HG02588 (cell line): ENCODE measurements around the gene PRKAR2A.
"Not testable (repeated sequence)": the region's sequence is repeated elsewhere in the genome, so short reads cannot be mapped to it uniquely, and the experiment has no call there.

Experiments
- ATAC-seq: cut with Tn5 transposase; IDR thresholded peaks from one replicate; pipeline ENCODE4 v1.9.1; 2021; ENCODE audit warnings: mild to moderate bottlenecking, moderate library complexity; ENCODE audit not compliant: unreplicated experiment

The PRKAR2A gene

GRCh38 chr3:48837163-48837562 is 10.5 kb downstream of the PRKAR2A start:
- ATAC-seq: no peak

GRCh38 chr3:48835650-48836366 is 11.9 kb downstream of the PRKAR2A start:
- no peak for ATAC-seq

- ATAC-seq: no peak
Observed at GRCh38 chr3:48832684-48833083, 15.0 kb downstream of the PRKAR2A start.

- no peak for ATAC-seq
Observed at GRCh38 chr3:48830715-48831114, 17.0 kb downstream of the PRKAR2A start.

- not testable (repeated sequence) for ATAC-seq
Observed at GRCh38 chr3:48829525-48829924, 18.1 kb downstream of the PRKAR2A start.

- not testable (repeated sequence) for ATAC-seq
Observed at GRCh38 chr3:48827874-48828273, 19.8 kb downstream of the PRKAR2A start.

GRCh38 chr3:48826451-48826850 is 21.2 kb downstream of the PRKAR2A start:
- no peak for ATAC-seq

- ATAC-seq: no peak
Observed at GRCh38 chr3:48820612-48821324, 26.9 kb downstream of the PRKAR2A start.

- no peak for ATAC-seq
Observed at GRCh38 chr3:48819234-48820221, 28.1 kb downstream of the PRKAR2A start.

GRCh38 chr3:48811524-48811923 is 36.1 kb downstream of the PRKAR2A start:
- ATAC-seq: no peak

- no peak for ATAC-seq
Observed at GRCh38 chr3:48804930-48805329, 42.7 kb downstream of the PRKAR2A start.

- ATAC-seq: not testable (repeated sequence)
Observed at GRCh38 chr3:48800831-48801230, 46.8 kb downstream of the PRKAR2A start.

GRCh38 chr3:48798998-48799397 is 48.7 kb downstream of the PRKAR2A start:
- no peak for ATAC-seq

- no peak for ATAC-seq
Observed at GRCh38 chr3:48797626-48798025, 50.0 kb downstream of the PRKAR2A start.

- ATAC-seq: no peak
Observed at GRCh38 chr3:48795997-48796732, 51.5 kb downstream of the PRKAR2A start.

GRCh38 chr3:48793484-48793883 is 54.2 kb downstream of the PRKAR2A start:
- not testable (repeated sequence) for ATAC-seq

- ATAC-seq: no peak
Observed at GRCh38 chr3:48789665-48790064, 58.0 kb downstream of the PRKAR2A start.

- ATAC-seq: no peak
Observed at GRCh38 chr3:48788544-48789162, 59.0 kb downstream of the PRKAR2A start.

GRCh38 chr3:48784426-48785120 is 63.1 kb downstream of the PRKAR2A start:
- ATAC-seq: no peak
